Caco-2 (cell line): Measurements from ENCODE around the gene LRP1. TPM values are rescaled to one million over a fixed set of nuclear protein-coding genes. Genes with fewer than 3 reads are reported as not detected.

Experiments
- BruUV-seq: library from RNA; stranded (reverse); fragments of 400-500 nt; replicated peaks from 2 replicates; lab custom pipeline; 2021; lab: Mats Ljungman, UMichigan
- CTCF ChIA-PET: fragments of 300-600 bp; sonication (Branson Sonifier 250); formaldehyde crosslinking; loops from one replicate; lab custom pipeline; 2022; ENCODE audit warnings: antibody characterized with exemption; lab: Charles Lee
- POLR2A ChIA-PET: fragments of 300-600 bp; sonication (Branson Sonifier 250); formaldehyde crosslinking; loops from one replicate; lab custom pipeline; 2022; ENCODE audit warnings: antibody characterized with exemption; lab: Charles Lee
- DNase-seq, 2 experiments: peaks; one replicate each; pipeline versions ENCODE4 v3.0.0 to v3.0.0-alpha.2; 2020 to 2022
- H3K27me3 ChIP-seq: replicated peaks from 2 replicates; pipeline ENCODE4 v1.6.0; 2011; ENCODE audit warnings: low read length; ENCODE audit not compliant: control insufficient read depth, insufficient read depth
- H3K36me3 ChIP-seq: 2 replicates; pipeline ENCODE4 v1.5.1; 2011; ENCODE audit warnings: low read length; ENCODE audit not compliant: control insufficient read depth, insufficient read depth
- H3K4me1 ChIP-seq: fragments of 250-450 bp; sonication (Bioruptor Pico); 2 replicates; pipeline ENCODE4 v1.5.1; 2020; ENCODE audit warnings: mild to moderate bottlenecking
- H3K4me3 ChIP-seq: 2 replicates; pipeline ENCODE4 v1.5.1; 2011; ENCODE audit warnings: low read depth, mild to moderate bottlenecking, control low read depth, low read length
- H3K9me3 ChIP-seq: fragments of 250-450 bp; sonication (Bioruptor Pico); 2 replicates; pipeline ENCODE4 v1.5.1; 2020; ENCODE audit warnings: mild to moderate bottlenecking, moderate library complexity
- H3K27ac Mint-ChIP-seq: one replicate; pipeline ENCODE4 v1.8.0; 2022; ENCODE audit warnings: mixed read lengths; ENCODE audit not compliant: unreplicated experiment
- H3K27me3 Mint-ChIP-seq: one replicate; pipeline ENCODE4 v1.8.0; 2022; ENCODE audit warnings: mixed read lengths; ENCODE audit not compliant: insufficient read depth, unreplicated experiment
- H3K36me3 Mint-ChIP-seq: one replicate; pipeline ENCODE4 v1.8.0; 2022; ENCODE audit warnings: mild to moderate bottlenecking, mixed read lengths; ENCODE audit not compliant: insufficient read depth, unreplicated experiment
- H3K4me1 Mint-ChIP-seq: one replicate; pipeline ENCODE4 v1.8.0; 2022; ENCODE audit warnings: low read depth, mixed read lengths; ENCODE audit not compliant: unreplicated experiment
- H3K4me3 Mint-ChIP-seq: one replicate; pipeline ENCODE4 v1.8.0; 2022; ENCODE audit warnings: mild to moderate bottlenecking, moderate library complexity, mixed read lengths; ENCODE audit not compliant: unreplicated experiment
- H3K9me3 Mint-ChIP-seq: one replicate; pipeline ENCODE4 v1.8.0; 2022; ENCODE audit warnings: mixed read lengths; ENCODE audit not compliant: unreplicated experiment
- CTCF ChIP-seq, 2 experiments: fragments of 200-600 bp in 1 of 2; IDR thresholded peaks; 1 replicate in 1 of 2; 2 replicates in 1 of 2; pipeline versions ENCODE4 v1.5.1 to v1.8.0; 2011 to 2022; ENCODE audit warnings: antibody characterized with exemption in 1 of 2, control low read depth in 1 of 2, inconsistent platforms in 1 of 2, low read depth in 1 of 2, low read length in 1 of 2, mild to moderate bottlenecking in 1 of 2, moderate library complexity in 1 of 2; ENCODE audit not compliant: insufficient read depth in 1 of 2, severe bottlenecking in 1 of 2, unreplicated experiment in 1 of 2
- intact Hi-C: fragments of 100-400 bp; cut with micrococcal nuclease; formaldehyde crosslinking; loops from one replicate; pipeline ENCODE4 v1.10.0; 2022; ENCODE audit not compliant: unreplicated experiment
- total RNA-seq: library from RNA; stranded (reverse); gene quantifications from 2 replicates; pipeline ENCODE4 v1.2.3, GENCODE V29; 2022

Gene LRP1
- total RNA-seq, 1 experiment from 2014 or later: 111 TPM

DNA sequence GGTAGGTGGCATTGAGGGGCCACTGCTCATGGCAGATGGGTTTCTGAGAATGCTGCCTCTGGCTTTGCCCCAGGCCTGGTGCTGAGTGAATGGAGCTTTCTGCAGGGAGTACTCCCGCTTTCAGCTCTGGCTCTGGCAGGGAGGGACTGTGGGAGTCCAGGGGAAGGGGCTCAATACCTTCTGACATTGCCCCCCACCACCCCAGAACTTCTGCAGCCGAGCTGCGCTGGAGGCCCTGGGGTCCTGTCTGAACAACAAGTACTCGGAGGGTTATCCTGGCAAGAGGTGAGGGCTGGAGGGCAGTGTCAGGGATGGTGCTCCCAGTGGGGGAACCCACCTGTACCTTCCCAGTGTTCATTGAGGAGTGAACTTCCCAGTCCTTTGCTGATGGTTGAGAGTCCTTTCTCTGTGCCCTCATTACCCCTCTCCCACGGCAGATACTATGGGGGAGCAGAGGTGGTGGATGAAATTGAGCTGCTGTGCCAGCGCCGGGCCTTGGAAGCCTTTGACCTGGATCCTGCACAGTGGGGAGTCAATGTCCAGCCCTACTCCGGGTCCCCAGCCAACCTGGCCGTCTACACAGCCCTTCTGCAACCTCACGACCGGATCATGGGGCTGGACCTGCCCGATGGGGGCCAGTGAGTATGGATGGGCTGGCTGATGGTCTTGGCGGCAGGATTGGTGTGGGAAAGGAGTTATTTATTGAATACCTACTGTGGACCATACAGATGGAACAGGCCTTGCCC lies 103.2 kb downstream of the LRP1 start:
- POLR2A ChIA-PET: no interaction called here
- Mint-ChIP-seq H3K36me3 (peaks cover 73% of the 10 kb centered on the region), H3K27ac (no peak overlapping the region), H3K4me3 (peak overlapping the region; percentile 100), H3K4me1 (peaks cover 11% of the 10 kb centered on the region), H3K27me3 (no peaks in the 10 kb centered on the region), H3K9me3 (no peaks in the 10 kb centered on the region)
- BruUV-seq: no TSS peak
- no peak for TF ChIP-seq CTCF (IDR thresholded peaks at IDR 0.05; ENCODE audit: insufficient read depth in 1 of 2, low read depth in 1 of 2, low read length in 1 of 2, severe bottlenecking in 1 of 2, unreplicated experiment in 1 of 2)
- intact Hi-C loops: no loop called here
- Histone ChIP-seq H3K27me3 (no peaks in the 10 kb centered on the region), H3K9me3 (no peaks in the 10 kb centered on the region), H3K4me1 (peaks cover 4% of the 10 kb centered on the region; the same call in 1 of the 2 replicates), H3K4me3 (no peak overlapping the region), H3K36me3 (peaks cover 8% of the 10 kb centered on the region)
- DNase-seq: no peak
- CTCF ChIA-PET: interaction anchor here (0.6 to 2.6 kb wide), 3 partner anchors 18 to 107 kb away, joined by 3 to 27 read pairs (median 4); no protein-coding TSS in a partner anchor

DNA sequence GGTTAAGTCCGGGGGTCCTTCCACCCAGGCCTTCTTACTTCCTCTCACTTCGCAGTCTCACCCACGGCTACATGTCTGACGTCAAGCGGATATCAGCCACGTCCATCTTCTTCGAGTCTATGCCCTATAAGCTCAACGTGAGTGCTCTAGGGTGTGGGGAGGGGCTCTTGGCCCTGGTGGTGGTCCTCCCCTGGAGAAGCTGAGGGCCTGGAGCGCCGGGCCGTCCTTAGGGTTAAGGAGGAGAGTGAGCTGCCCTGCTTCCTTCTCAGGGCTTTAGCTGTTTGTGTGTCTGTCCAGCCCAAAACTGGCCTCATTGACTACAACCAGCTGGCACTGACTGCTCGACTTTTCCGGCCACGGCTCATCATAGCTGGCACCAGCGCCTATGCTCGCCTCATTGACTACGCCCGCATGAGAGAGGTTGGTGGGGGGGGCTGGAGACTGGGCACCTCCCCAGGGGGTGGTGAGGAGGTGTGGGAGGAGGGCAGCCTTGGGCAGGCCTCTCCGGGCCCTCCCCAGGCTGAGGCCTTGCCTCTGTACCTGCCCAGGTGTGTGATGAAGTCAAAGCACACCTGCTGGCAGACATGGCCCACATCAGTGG lies 104.0 kb downstream of the LRP1 start:
- Mint-ChIP-seq H3K9me3 (no peaks in the 10 kb centered on the region), H3K27me3 (no peaks in the 10 kb centered on the region), H3K36me3 (peaks cover 81% of the 10 kb centered on the region), H3K27ac (no peak overlapping the region), H3K4me3 (peak overlapping the region; percentile 31), H3K4me1 (peaks cover 11% of the 10 kb centered on the region)
- Histone ChIP-seq H3K36me3 (peaks cover 8% of the 10 kb centered on the region), H3K9me3 (no peaks in the 10 kb centered on the region), H3K4me3 (no peak overlapping the region), H3K4me1 (peaks cover 4% of the 10 kb centered on the region; the same call in 1 of the 2 replicates), H3K27me3 (no peaks in the 10 kb centered on the region)
- intact Hi-C loops: no loop called here
- TF ChIP-seq CTCF (IDR thresholded peaks at IDR 0.05; ENCODE audit: insufficient read depth in 1 of 2, low read depth in 1 of 2, low read length in 1 of 2, severe bottlenecking in 1 of 2, unreplicated experiment in 1 of 2): no peak
- BruUV-seq: no TSS peak
- ChIA-PET POLR2A (no interaction called here), CTCF (interaction anchor here (1.5 kb wide), 1 partner anchor 108 kb away, joined by 3 read pairs; no protein-coding TSS in a partner anchor)
- DNase-seq: no peak

DNA sequence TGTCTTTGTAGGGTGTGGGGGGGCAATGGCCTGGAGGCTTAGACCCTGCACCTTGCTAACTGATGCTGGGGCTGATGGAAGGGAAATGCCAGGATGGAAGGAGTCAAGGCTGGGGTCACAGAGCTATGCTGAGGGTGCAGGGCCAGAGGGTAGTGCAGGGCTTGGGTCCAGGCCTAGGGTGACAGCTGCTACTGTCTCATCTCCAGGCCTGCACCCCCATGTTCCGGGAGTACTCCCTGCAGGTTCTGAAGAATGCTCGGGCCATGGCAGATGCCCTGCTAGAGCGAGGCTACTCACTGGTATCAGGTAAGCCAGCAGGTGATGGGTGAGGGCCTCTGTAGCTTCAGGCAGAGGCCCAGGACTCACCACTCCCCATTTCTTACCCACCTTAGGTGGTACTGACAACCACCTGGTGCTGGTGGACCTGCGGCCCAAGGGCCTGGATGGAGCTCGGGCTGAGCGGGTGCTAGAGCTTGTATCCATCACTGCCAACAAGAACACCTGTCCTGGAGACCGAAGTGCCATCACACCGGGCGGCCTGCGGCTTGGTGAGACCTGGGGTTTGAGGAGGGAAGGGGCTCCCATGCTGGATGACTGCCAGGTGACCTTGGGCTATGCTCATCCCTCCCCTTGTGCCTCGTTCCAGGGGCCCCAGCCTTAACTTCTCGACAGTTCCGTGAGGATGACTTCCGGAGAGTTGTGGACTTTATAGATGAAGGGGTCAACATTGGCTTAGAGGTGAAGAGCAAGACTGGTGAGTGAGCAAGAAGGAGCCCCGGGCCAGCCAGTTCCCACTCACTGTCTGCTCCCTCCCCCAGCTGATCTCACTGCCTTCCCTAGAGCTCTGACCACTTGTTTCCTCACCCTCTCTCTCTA lies 105.3 kb downstream of the LRP1 start:
- Histone ChIP-seq H3K4me1 (peaks cover 4% of the 10 kb centered on the region; the same call in 1 of the 2 replicates), H3K4me3 (no peak overlapping the region), H3K36me3 (peaks cover 8% of the 10 kb centered on the region), H3K9me3 (no peaks in the 10 kb centered on the region), H3K27me3 (no peaks in the 10 kb centered on the region)
- H3K36me3 Mint-ChIP-seq: peaks cover 94% of the 10 kb centered on the region
- CTCF ChIA-PET: interaction anchor here (0.8 kb wide), 1 partner anchor 74 kb away, joined by 3 read pairs; no protein-coding TSS in a partner anchor
- no peak overlapping the region for H3K4me3 Mint-ChIP-seq
- H3K4me1 Mint-ChIP-seq: peaks cover 20% of the 10 kb centered on the region
- H3K27me3 Mint-ChIP-seq: no peaks in the 10 kb centered on the region
- H3K27ac Mint-ChIP-seq: no peak overlapping the region
- POLR2A ChIA-PET: no interaction called here
- DNase-seq: no peak
- intact Hi-C loops: no loop called here
- H3K9me3 Mint-ChIP-seq: no peaks in the 10 kb centered on the region
- no peak for TF ChIP-seq CTCF (IDR thresholded peaks at IDR 0.05; ENCODE audit: insufficient read depth in 1 of 2, low read depth in 1 of 2, low read length in 1 of 2, severe bottlenecking in 1 of 2, unreplicated experiment in 1 of 2)
- no TSS peak for BruUV-seq
